Activated CD8-positive, alpha-beta memory T cell treated with anti-CD3 and anti-CD28 coated beads, Interleukin-2, amount 50 U/mL, for 4 hours (primary cell): Measurements from ENCODE around the gene GPRC5D.

Source experiments
- DNase-seq: peaks from one replicate; pipeline ENCODE4 v3.0.0-alpha.2; 2020

The GPRC5D gene

DNA sequence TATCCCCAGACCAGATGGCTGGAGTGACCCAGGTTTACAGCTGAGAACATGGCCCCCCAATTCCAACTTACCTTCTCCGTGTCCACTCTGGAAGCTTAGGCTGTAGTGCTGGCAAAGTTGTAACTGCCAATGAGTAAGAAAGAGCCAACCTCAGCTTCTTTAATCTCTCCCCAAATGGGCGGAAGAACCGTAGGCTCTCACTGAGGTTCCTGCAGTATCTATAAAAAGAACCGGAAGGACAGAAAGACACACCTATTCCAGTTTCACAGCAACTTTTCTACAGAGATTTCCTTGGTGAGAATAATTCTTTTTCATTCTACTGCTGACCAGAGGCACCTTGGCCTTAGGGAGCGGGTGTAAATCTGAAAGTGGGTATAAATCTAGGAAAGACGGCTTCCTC lies at the start of gene GPRC5D:
Gene GPRC5D (minus strand): TSS at position 135 of the 400 bp plus-strand sequence. CDS start 1,786 bp downstream, outside the sequence.
- DNase-seq, result no peak

DNA sequence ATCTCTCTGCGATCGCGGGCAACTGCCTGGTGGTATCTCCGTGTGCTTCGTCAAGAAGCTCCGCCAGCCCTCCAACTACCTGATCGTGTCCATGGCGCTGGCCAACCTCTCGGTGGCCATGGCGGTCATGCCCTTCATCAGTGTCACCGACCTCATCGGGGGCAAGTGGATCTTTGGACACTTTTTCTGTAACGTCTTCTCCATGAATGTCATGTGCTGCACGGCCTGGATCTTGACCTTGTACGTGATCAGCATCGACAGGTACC lies 49.7 kb upstream of the GPRC5D start:
- DNase-seq, result no peak

DNA sequence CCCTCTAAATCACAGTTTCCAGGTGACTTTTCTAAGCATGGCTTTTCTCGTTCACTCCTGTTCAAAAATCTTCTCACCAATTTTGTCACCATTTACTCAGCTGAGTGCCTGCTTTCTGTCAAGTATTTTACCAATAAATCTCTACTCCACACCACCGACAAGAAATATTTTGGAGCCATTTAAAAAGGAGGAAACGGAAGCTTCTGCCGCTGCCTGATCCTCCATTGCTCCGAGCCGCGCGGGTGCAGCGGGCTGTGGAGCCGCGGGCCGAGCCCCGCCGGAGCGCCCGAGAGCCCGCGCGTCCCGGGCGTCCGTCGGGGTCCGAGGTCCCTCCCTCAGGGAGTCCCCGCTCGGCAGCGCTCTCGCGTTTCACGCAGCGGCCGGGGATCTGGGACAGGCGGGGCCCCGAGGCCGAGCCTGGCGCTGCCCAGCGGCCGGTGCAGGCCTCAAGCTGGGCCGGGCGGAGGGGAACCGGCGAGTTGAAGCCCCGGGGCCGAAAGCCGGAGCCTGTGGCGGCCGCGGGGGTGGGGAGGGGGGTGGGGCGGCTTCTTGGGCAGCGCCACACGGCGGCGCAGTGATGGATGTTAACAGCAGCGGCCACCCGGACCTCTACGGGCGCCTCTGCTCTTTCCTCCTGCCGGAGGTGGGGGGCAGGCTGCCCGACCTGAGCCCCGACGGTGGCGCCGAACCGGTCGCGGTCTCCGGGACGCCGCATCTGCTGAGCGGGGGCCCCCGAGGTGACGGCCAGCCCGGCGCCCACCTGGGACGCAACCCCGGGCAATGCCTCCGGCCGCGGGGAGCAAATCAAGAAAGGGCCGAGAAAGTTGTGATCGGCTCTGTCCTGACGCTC lies 49.2 kb upstream of the GPRC5D start:
- peak; percentile 35 for DNase-seq

DNA sequence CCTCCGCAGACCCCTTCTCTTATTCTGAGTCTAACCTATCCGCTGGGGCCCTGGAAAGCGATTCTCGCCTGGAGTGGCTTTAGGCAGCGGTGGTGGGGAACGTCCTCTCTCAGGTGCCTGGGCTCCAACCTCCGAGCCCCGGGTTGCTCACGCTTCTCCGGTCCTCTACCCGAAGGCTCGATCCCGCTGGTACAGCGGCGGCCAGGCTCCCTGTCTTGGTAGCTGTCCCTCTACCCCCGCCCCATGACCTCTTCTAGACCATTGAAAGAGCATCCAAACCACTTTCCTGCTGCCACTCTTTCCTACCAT lies 48.6 kb upstream of the GPRC5D start:
- no peak for DNase-seq

DNA sequence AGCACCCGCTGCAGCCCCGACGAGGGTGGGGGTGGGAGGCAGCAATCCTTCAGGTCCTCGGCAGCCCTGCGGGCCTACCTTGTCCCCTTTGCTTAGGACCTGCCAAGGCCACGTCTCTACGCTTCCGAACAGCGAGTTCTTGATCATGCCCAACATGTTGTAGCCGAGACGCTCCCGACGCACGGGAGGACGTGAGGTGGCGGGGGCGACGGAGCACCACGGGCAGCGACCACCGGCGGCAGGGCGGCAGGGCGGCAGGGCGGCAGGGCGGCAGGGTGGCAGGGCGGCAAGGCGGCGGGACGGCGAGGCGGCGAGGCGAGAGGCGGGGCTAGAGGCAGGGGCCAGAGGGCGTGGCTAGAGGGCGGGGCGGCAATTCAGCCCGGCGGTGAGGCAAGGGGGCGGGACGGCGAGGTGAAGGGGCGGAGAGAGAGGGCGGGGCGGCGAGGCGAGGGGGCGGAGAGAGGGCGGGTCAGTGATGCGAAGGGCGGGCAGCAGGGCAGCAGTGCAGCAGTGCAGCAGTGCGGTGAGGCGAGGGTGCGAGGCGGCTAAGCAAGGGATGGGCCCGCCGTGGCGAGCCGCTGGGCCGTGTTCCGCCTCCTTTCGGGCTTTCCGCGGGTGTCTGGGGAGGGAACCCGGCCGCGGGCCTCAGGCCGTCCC lies 48.1 kb upstream of the GPRC5D start, which contains the start of gene HEBP1:
Gene HEBP1 (minus strand): TSS at position 307 of the 657 bp plus-strand sequence. CDS start 151 bp downstream, at position 156.
- DNase-seq, result peak; percentile 97

DNA sequence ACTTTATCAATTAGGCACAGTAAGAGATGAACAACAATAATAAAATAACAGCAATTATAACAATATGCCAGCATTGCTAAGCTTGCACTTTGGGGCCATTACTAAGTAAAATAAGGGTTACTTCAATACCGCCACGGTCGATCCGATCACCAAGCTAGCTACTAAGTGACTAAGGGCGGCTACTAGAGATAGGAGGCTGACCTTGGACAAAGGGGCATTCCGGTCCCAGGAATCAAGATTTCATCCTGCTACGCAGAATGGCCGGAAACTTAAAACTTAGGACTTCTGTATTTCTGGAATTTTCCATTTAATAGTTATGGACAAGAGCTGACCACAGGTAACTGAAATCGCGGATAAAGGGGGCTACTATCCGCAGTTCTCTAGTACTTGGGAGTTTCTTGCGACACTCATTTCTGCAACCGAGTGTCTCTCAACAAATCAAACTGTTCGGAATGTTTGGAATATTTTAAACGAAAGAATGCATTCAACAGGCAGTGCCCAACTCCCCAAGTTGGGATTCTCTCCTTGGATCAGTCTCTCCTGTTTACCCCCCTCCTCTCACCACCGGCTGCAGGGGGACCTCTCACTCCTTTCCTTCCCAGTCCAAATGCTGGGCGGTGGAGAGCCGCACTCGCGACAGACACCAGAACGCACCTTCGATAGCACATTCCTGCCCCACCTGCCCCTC lies 47.4 kb upstream of the GPRC5D start:
- DNase-seq, result no peak

DNA sequence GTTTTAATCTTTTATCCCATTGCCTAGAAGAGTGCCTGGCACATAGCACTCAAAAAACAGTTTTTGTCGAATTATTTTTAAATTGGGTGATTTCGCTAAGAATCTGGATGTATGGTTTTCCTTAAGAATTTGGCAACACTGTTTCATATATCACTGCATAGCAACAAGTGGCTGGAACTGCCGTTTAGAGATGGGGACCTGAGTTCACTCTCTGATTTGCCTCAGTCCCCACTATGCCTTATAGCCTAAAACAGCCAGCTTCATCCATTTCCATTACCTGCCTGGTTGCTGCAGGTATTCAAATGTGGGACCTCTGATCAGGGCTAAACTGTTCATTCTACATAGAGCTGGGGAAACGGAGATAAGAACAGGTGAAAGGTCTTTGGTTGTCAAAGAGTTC lies 46.3 kb upstream of the GPRC5D start:
- DNase-seq, result no peak

DNA sequence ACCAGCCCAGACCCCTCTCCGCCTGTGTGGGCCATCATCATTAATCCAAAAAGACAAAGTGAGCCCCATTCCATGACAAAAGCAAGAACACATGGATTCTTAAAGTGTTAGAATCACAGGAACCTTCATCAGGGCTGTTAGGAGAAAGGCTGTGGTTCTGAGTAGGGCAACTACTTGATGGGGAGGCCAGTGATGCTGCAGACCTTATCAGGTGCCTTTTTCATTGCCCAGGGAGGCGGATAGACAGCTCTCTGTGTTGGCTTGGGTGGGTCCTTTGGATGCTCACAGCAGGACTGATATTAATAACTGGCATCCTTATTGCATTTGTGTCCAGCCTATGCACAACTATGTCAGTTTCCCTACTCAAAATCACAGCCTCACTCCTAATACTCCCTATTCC lies 45.8 kb upstream of the GPRC5D start:
- no peak for DNase-seq

DNA sequence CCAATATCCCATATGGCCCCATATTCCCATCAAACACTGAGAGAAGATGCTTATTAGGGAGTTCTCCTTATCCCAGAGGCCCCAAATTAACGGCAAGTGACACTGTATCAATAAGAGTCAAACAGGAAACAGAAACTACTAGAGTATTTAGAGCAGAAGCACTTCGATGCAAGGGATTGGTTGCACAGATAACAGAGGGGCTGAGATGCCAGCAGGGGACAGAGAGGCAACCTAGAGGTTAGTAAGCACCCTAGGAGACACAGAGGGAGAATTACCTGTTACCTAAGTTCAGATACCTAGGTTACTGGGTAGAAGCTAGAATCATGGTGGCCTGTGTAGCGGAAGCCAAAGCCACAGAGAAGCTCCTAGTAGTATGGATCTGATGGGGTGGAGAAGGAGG lies 45.2 kb upstream of the GPRC5D start:
- DNase-seq, result no peak

DNA sequence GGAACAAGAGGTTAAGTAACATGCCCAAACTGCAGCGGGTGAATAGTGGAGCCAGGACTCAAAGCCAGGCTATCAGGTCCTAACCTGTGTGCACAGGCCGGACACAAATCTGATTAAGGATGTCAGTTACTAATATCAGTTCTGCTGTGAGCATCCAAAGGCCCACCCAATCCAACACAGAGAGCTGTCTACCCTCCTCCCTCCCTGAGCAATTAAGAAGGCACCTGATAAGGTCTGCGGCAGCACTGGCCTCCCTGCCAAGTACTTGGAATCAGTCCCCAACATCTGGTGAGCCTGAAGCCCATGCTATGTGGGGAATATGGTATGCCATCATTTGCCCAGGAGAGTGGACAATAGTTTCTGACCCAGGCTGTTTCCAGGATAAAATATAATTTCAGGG lies 44.2 kb upstream of the GPRC5D start:
- DNase-seq, result no peak

DNA sequence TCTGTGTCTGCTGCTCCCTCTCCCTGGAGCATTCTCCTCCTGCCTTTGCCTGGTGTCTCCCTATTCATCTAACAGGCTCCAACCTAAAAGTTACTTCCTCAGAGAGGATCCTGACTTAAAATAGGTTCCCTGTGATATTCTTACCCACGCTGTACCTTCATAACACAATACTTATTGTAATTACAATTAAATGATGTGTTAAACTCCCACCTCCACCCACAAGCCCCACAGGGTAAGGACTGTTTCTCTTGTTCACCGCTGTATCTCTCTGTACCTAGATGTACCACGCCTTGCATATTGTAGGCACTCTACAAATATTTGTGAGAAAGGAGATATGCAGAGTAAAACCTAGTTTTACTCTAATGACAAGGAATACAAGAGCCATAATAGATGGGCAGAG lies 43.1 kb upstream of the GPRC5D start:
- no peak for DNase-seq

DNA sequence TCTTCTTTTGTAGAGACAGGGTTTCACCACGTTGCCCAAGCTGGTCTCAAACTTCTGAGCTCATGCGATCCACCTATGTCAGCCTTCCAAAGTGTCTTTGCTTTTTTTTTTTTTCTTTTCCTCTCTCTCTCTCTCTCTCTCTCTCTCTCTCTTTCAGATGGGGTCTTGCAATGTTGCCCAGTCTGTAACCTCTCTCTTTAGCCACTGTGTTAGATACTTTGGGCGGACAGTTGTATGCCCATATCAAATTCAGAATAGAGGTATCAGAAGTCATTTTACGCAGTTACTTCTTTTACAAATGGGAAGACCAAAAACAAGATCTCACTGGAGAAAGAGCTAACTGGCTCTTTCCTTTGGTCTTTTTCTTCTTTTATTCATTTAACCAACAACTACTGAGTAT lies 41.4 kb upstream of the GPRC5D start:
- no peak for DNase-seq

DNA sequence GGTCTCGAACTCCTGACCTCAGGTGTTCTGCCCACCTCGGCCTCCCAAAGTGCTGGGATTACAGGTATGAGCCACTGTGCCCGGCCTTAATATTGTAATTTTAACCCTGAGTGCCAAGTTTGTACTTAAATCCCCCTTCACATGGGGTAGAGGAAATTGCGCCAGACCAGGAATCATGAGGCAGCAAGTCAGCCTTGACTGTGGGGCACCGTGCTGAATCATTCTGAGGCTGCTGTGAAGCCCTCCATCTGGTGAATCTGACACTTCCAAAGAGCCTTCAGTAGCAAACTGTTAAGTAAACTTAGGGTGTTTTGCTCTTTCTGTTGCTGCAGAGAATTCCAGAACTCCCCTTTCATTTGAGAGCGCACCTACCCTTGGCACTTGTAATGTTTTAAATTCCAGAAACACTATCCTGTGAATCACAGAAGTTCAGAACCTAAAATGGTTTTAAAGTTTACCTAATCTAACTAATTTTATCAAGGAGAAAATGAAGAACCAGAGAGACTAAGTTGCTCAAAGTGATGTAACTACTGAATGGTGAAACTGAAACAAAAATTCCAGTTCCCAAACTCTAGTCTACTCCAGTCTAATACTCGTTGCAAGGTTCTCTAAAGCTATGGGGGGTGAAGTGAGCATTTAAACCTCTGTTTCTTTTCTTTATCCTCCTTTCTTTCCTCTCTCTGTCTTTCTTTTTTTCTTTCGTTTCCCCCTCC lies 40.6 kb upstream of the GPRC5D start:
- DNase-seq, result no peak

DNA sequence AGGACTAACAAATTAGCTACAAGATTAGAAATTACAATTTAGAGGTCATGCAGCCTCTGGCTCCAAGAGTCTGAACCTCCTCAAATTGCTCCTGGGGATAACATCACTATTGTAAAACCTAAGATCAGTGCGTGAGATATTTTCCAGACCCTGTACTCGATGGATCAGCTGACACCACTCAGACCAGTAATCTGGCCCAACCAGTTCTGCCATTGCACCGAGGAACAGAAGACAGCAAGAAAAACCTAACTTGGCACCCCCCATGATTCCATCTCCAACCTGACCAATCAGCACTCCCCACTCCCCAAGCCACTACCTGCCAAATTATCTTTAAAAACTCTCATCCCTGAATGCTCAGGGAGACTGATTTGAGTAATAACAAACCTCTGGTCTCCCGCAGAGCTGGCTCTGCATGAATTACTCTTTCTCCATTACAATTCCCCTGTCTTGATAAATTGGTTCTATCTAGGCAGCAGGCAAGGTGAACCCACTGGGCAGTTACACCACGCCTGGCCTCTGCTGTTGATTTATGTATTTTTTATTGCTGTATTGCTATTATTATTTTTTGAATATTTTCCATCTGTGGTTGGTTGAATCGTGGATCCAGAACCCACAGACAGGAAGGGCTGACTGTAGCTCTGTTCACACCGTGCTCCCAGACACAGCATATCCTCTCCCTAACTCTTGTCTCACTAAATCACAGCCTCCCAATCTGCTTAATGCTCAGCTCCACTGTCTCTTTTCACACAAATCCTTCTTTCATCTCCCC lies 38.9 kb upstream of the GPRC5D start:
- DNase-seq, result no peak

DNA sequence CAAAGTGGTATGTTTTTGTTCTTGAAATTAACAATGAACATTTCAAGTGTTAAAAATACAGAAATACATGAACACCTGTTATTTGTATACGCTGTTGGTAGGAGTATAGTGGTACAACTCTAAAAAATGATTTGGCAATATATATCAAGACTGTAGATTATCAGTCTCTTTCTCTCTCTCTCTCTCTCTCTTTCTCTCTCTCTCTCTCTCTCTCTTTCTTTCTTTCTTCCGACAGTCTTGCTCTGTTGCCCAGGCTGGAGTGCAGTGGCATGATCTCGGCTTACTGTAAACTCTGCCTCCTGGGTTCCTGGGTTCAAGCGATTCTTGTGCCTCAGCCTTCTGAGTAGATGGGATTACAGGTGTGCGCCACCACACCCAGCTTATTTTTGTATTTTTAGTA lies 35.5 kb upstream of the GPRC5D start:
- DNase-seq, result no peak

DNA sequence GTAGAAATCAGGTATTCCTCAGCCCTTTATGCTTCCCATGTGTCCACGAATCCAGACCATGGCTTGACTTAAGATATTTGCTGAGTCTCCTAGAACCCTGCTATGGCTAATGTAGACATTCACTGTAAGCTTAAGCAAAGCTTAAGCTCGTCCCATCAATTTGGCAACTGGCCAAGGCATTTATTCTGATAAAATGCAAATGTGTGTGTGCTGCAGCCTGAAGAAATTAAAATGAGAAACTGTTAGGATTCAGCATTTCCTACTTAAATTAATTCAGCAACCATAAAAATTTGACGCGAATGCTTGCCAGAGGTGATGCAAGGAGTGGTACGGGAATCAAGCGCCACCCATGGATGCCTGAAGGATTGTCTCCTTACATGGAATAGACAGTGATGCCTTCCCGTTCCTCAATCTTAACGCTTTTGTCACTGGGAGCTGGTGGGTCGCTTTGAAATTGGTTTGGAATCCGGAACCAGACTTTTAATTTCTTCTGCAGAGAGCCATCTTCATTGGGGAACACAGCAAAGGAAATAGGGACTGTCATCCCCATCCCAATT lies 34.9 kb upstream of the GPRC5D start:
- no peak for DNase-seq

DNA sequence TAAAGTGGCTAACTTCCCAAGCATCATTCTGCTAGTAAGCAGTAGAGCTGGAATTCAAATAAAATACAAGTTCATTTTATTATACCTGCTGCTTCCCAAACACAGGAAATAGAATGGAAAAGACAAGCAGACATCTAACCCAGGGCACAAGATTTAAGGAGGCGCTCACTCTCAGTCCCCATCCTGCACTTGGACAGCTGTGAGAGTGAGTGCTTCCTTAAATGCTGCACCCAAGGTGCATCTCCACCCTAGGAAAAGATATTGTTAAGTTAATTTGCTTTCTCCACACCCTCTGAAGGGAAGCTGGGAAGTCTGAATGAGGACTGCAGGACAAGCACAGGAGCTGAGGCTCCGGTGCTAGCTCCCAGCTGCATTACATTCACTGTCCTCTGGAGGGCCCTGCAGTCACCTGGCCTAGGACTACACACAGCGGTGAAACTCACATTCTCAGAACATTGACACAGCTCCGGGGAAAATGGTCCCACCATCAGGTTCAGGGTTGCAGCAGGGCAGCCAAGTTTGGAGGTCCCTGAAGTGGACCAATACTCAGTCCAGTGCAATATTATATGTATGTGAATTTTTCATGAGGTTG lies 33.9 kb upstream of the GPRC5D start:
- DNase-seq, result no peak

DNA sequence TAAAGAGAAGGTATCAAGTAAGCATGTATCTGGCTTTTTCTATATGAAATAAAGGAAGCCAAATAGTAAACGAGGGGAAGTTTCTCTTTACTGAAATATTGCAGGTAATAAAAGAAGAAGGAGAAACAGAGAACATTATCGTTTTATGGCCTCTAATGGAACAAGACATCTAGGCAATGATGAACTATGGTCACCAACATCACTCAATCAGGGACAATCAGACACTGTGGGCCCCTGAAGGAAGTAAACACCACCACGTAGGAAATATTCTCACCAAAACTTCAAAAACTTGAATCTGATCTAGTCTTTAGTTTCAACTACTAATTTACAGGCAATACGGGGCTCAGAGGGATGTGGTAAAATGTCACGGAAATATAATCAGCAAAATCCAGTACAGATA lies 32.2 kb upstream of the GPRC5D start:
- DNase-seq, result no peak

DNA sequence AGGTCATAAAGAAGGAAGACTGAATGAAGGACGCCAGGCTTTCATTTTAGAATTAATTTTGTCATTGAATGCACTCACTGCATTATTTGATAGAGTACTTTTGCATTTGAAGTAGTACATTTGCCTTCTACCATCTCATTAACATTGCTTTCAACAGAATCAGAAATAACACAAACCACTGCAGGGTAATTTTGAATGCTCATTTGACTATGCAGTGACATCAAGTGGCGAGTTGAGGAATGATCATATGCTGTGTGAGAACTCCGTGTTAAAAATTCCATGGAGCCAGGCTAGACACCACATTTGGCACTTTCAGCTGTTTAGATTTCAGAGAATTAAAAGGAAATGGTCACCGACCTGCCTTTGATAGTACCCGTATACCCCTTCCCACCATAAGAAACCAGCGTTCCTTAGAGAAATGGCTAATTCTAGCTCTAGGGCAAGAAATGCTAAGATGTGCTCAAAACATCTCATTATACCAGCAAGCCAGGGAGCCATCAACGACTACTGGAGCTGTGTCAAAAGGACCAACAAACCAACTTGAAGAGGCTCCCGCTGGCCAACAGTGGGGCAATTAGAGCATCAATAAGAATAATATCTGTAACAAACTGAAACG lies 31.6 kb upstream of the GPRC5D start:
- DNase-seq, result no peak

DNA sequence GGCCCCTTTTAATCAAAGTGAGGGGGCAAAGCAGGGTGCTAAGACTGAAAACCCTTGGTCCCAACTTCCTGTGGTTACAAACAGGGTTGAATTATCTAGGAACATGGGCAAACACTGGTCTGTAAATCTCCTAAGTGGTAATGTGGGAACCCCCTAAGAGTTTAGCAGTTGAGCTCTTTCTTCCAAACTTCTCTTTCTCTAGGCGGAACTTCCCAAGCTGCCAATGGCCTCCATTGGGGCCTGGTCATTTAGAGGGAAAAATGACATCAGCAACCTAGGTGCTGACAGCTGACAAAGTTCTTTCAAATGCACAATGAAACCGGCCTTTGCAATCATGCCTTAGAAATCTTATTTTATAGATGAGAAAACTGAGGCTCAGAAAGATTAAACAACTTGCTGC lies 30.4 kb upstream of the GPRC5D start:
- no peak for DNase-seq

DNA sequence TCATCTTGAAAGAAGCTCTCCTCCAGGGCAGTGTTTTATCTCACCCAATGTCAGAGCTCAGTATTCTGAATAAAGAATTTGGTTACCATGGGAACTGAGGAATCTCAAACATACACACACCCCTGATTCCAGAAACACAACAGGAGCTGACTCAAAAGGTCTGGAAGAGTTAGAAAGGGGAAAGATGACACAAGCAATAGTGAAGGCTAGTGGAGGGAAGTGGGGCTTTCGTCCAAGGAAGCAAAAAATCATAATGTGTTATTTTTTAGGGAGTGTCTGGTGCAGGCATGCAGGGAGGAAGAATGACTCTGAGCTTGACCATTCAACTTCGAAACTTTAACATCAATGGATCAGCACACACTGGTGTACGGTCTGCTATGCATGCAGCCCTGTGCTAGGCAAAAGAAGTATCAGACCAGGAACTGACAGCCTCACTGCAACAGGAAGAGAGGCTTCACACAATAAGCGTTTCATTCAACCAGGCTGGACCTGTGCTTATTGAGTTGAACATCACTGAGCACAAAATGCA lies 27.8 kb upstream of the GPRC5D start:
- DNase-seq, result no peak
